ENCODE data around the gene EGFL8. TPM values are rescaled to one million over a fixed set of nuclear protein-coding genes. Genes with fewer than 3 reads are reported as not detected.

The EGFL8 gene
- total and polyA plus RNA-seq, 2 of the 8 experiments (the other 6 are each of a cell fraction or from before 2014, with no cell fraction given): 5.0 to 9.2 TPM

GRCh38 chr6:32171234-32171633 lies 6.8 kb downstream of the EGFL8 start:
- CTCF ChIA-PET (ENCODE audit: partially characterized antibody): interaction anchor here (0.8 to 2.4 kb wide), 6 partner anchors 17 to 244 kb away, joined by 3 to 7 read pairs (median 4); partner anchors contain the start of gene FKBPL
- Histone ChIP-seq H3K4ac (replicated peaks; ENCODE audit: insufficient read length, low read depth, low read length) (no peak overlapping the region), H3K18ac (ENCODE audit: extremely low read depth, low read length) (no peak overlapping the region), H2AFZ (ENCODE audit: low read length) (no peak overlapping the region), H4K8ac (ENCODE audit: extremely low read depth, insufficient read depth, low read length) (no peak overlapping the region), H3K4me2 (ENCODE audit: insufficient read depth in 1 of 2, low read depth in 2 of 2, low read length in 2 of 2) (no peak overlapping the region), H3K56ac (replicated peaks; ENCODE audit: insufficient read length, low read depth, low read length) (no peak overlapping the region), H2AK5ac (ENCODE audit: low read depth, low read length) (no peak overlapping the region), H2BK15ac (ENCODE audit: low read length) (no peak overlapping the region), H4K5ac (ENCODE audit: insufficient read length, low read depth, low read length) (no peak overlapping the region), H3K79me2 (ENCODE audit: control insufficient read depth in 1 of 2, insufficient read depth in 2 of 2, low read length in 2 of 2) (peaks cover 13 to 38% of the 10 kb centered on the region in 2 experiments), H2BK20ac (ENCODE audit: low read length) (no peak overlapping the region), H2BK5ac (ENCODE audit: low read depth, low read length) (no peak overlapping the region), H3K27ac (ENCODE audit: low read depth, low read length) (no peak overlapping the region), H3K4me1 (replicated peaks in 1 of 4; ENCODE audit: control insufficient read depth in 3 of 4, insufficient read depth in 4 of 4, low read length in 3 of 4) (peaks cover 4 to 18% (median 9%) of the 10 kb centered on the region in 4 experiments; a peak in 6 of 7 replicates), H3K79me1 (ENCODE audit: low read depth, low read length) (peaks cover 4% of the 10 kb centered on the region; the same call in 1 of the 2 replicates), H3K9me3 (ENCODE audit: insufficient read depth in 2 of 2, low read depth in 1 of 2, low read length in 1 of 2) (no peaks in the 10 kb centered on the region), H4K91ac (replicated peaks; ENCODE audit: insufficient read length, low read length) (no peak overlapping the region), H3K23me2 (ENCODE audit: low read depth, low read length) (peaks cover 6% of the 10 kb centered on the region), H3K23ac (ENCODE audit: insufficient read length) (no peak overlapping the region), H3K14ac (ENCODE audit: insufficient read length) (no peak overlapping the region), H3K36me3 (ENCODE audit: control insufficient read depth in 2 of 4, insufficient read depth in 4 of 4, low read length in 3 of 4) (peaks cover 4 to 41% (median 28%) of the 10 kb centered on the region in 4 experiments), H3K4me3 (ENCODE audit: extremely low read depth in 1 of 4, insufficient read depth in 2 of 4, low read depth in 3 of 4, low read length in 4 of 4) (no peak overlapping the region), H2BK120ac (replicated peaks; ENCODE audit: low read depth, low read length) (no peak overlapping the region), H3K9ac (replicated peaks in 1 of 4; ENCODE audit: extremely low read depth in 1 of 4, low read depth in 3 of 4, low read length in 3 of 4) (no peak overlapping the region), H2BK12ac (ENCODE audit: low read depth, low read length) (no peak overlapping the region), H3K27me3 (replicated peaks in 1 of 4; ENCODE audit: control insufficient read depth in 3 of 4, extremely low read depth in 1 of 4, insufficient read depth in 3 of 4, low read length in 3 of 4) (no peaks in the 10 kb centered on the region), H4K20me1 (replicated peaks in 1 of 2; ENCODE audit: control insufficient read depth in 1 of 2, insufficient read depth in 2 of 2, low read length in 2 of 2) (peaks cover 8 to 11% of the 10 kb centered on the region in 2 experiments)
- no peak for DNase-seq (ENCODE audit: low read depth in 1 of 2, low spot score in 2 of 2)
- POLR2A ChIA-PET (ENCODE audit: partially characterized antibody): interaction anchor here (0.6 to 2.3 kb wide), 8 partner anchors 11 to 613 kb away, joined by 3 to 9 read pairs (median 3); partner anchors contain the start of genes LSM2, PBX2 and PRRT1
- FAIRE-seq: no peak
- 95% methylated on average over 6 of the region's 6 CpGs; no CpG with 5 or more reads in 1 of the 2 experiments for WGBS, 2 experiments (ENCODE audit: extremely low coverage in 1 of 2, insufficient coverage in 1 of 2, insufficient read length in 1 of 2, insufficient replicate concordance in 2 of 2, low coverage in 1 of 2, low lambda C conversion rate in 2 of 2, missing lambda C conversion rate in 1 of 2)
- no peak for TF ChIP-seq BCL11A (IDR thresholded peaks at IDR 0.05; ENCODE audit: low read depth in 2 of 2, low read length in 2 of 2)
- TF ChIP-seq SAP30 (IDR thresholded peaks at IDR 0.05; ENCODE audit: insufficient read depth, insufficient replicate concordance, low read length): no peak
- TF ChIP-seq RAD21 (IDR thresholded peaks at IDR 0.05 in 1 of 2, conservative IDR thresholded peaks at IDR 0.05 in 1 of 2; ENCODE audit: low read depth in 2 of 2, low read length in 2 of 2): no peak
- no peak for TF ChIP-seq MAFK (IDR thresholded peaks at IDR 0.05; ENCODE audit: low read depth, low read length)
- no peak for TF ChIP-seq JUN (IDR thresholded peaks at IDR 0.05; ENCODE audit: low read depth, low read length)
- TF ChIP-seq RBBP5 (IDR thresholded peaks at IDR 0.05; ENCODE audit: borderline replicate concordance, low read depth, low read length): no peak
- no peak for TF ChIP-seq CTCF (IDR thresholded peaks at IDR 0.05; ENCODE audit: control extremely low read depth in 1 of 3, insufficient read depth in 1 of 3, low read depth in 1 of 3, low read length in 3 of 3)
- no peak for TF ChIP-seq EP300 (IDR thresholded peaks at IDR 0.05; ENCODE audit: borderline replicate concordance in 1 of 2, low read depth in 2 of 2, low read length in 2 of 2)
- no peak for TF ChIP-seq FOSL1 (IDR thresholded peaks at IDR 0.05; ENCODE audit: insufficient read depth, low read depth, low read length)
- no peak for TF ChIP-seq CHD2 (IDR thresholded peaks at IDR 0.05; ENCODE audit: low read length)

Data from H1 (cell line).